SK-N-SH (cell line): ENCODE measurements around the gene CDH4. TPM values are rescaled to one million over a fixed set of nuclear protein-coding genes. Genes with fewer than 3 reads are reported as not detected.

Experiments
- CTCF ChIA-PET: fragments of 300-600, 350-600 bp; formaldehyde crosslinking; extraction: SDS; loops from one replicate; lab custom pipeline; 2021; lab: Yijun Ruan, JAX
- POLR2A ChIA-PET: fragments of 350-600 bp; sonication (Branson Sonifier 250); formaldehyde crosslinking; extraction: SDS; loops from one replicate; lab custom pipeline; 2020; ENCODE audit warnings: antibody characterized with exemption, inconsistent platforms; lab: Yijun Ruan, JAX
- DNase-seq: peaks from one replicate; pipeline ENCODE4 v3.0.0; 2012
- H2AFZ ChIP-seq: fragments of 200-600 bp; sonication (generic); 2 replicates; pipeline ENCODE4 v1.8.1; 2016; ENCODE audit warnings: antibody characterized with exemption, mild to moderate bottlenecking, low read depth
- H3F3A ChIP-seq: fragments of 200-600 bp; sonication (generic); replicated peaks from 2 replicates; pipeline ENCODE3; 2016; ENCODE audit warnings: antibody characterized with exemption, mild to moderate bottlenecking; ENCODE audit not compliant: insufficient read depth
- H3K27ac ChIP-seq, 2 experiments: fragments of 200-500 bp in 1 of 2; fragments of 200-600 bp in 1 of 2; sonication (Bioruptor generic) in 1 of 2; sonication (generic), shearing (Covaris generic) in 1 of 2; 2 replicates each; pipeline versions ENCODE4 v1.5.1 to v1.6.1; 2014 to 2016; ENCODE audit warnings: low read depth in 2 of 2, inconsistent platforms in 1 of 2, low read length in 1 of 2, mild to moderate bottlenecking in 1 of 2, mixed read lengths in 1 of 2
- H3K27me3 ChIP-seq: fragments of 200-600 bp; sonication (generic), shearing (Covaris generic); 2 replicates; pipeline ENCODE4 v1.6.1; 2016; ENCODE audit warnings: mixed run types; ENCODE audit not compliant: insufficient read depth
- H3K36me3 ChIP-seq, 2 experiments: fragments of 200-500 bp in 1 of 2; fragments of 200-600 bp in 1 of 2; sonication (Bioruptor generic) in 1 of 2; sonication (generic) in 1 of 2; replicated peaks in 1 of 2; 2 replicates each; pipeline versions ENCODE3 to v1.5.1; 2014 to 2016; ENCODE audit warnings: low read length in 1 of 2, mild to moderate bottlenecking in 1 of 2; ENCODE audit not compliant: insufficient read depth in 2 of 2, control insufficient read depth in 1 of 2
- H3K4me1 ChIP-seq, 2 experiments: fragments of 200-500 bp in 1 of 2; fragments of 200-600 bp in 1 of 2; sonication (Bioruptor generic) in 1 of 2; sonication (generic), shearing (Covaris generic) in 1 of 2; 2 replicates each; pipeline versions ENCODE4 v1.5.1 to v1.6.1; 2014 to 2016; ENCODE audit warnings: low read depth in 1 of 2, low read length in 1 of 2, mixed run types in 1 of 2; ENCODE audit not compliant: insufficient read depth in 2 of 2, control insufficient read depth in 1 of 2
- H3K4me2 ChIP-seq: fragments of 200-600 bp; sonication (generic), shearing (Covaris generic); 2 replicates; pipeline ENCODE4 v1.6.1; 2017; ENCODE audit warnings: mixed run types
- H3K4me3 ChIP-seq, 2 experiments: fragments of 200-500 bp in 1 of 2; fragments of 200-600 bp in 1 of 2; sonication (Bioruptor generic) in 1 of 2; sonication (generic), shearing (Covaris generic) in 1 of 2; 2 replicates each; pipeline versions ENCODE4 v1.5.1 to v1.8.1; 2014 to 2016; ENCODE audit warnings: low read depth in 2 of 2, inconsistent platforms in 1 of 2, low read length in 1 of 2, mild to moderate bottlenecking in 1 of 2, mixed read lengths in 1 of 2, moderate library complexity in 1 of 2
- H3K79me2 ChIP-seq: fragments of 200-600 bp; sonication (generic); 2 replicates; pipeline ENCODE4 v1.8.1; 2017; ENCODE audit warnings: mild to moderate bottlenecking; ENCODE audit not compliant: insufficient read depth
- H3K9ac ChIP-seq: fragments of 200-600 bp; sonication (generic); 2 replicates; pipeline ENCODE4 v1.6.1; 2017; ENCODE audit warnings: mixed run types
- H3K9me2 ChIP-seq: fragments of 200-600 bp; sonication (generic); 2 replicates; pipeline ENCODE4 v1.6.1; 2017; ENCODE audit warnings: mixed run types
- H3K9me3 ChIP-seq: fragments of 200-600 bp; sonication (generic); 2 replicates; pipeline ENCODE4 v1.6.1; 2017; ENCODE audit warnings: mixed run types, mild to moderate bottlenecking, moderate library complexity
- H4K20me1 ChIP-seq: fragments of 200-600 bp; sonication (generic); 2 replicates; pipeline ENCODE4 v1.6.1; 2017; ENCODE audit warnings: mild to moderate bottlenecking, mixed run types; ENCODE audit not compliant: insufficient read depth
- CHD2 ChIP-seq: fragments of 150-350 bp; IDR thresholded peaks from 2 replicates; pipeline ENCODE4 v1.6.1; 2018; ENCODE audit warnings: low read length; ENCODE audit not compliant: partially characterized antibody
- ELF1 ChIP-seq: IDR thresholded peaks from 2 replicates; pipeline ENCODE4 v1.4.0; 2012
- EP300 ChIP-seq, 2 experiments: IDR thresholded peaks; 2 replicates each; pipeline versions ENCODE4 v1.4.0 to v1.6.1; 2012; ENCODE audit warnings: borderline replicate concordance in 1 of 2, low read depth in 1 of 2, low read length in 1 of 2
- EZH2phosphoT487 ChIP-seq: fragments of 200-600 bp; sonication (generic); IDR thresholded peaks from 2 replicates; pipeline ENCODE4 v1.6.1; 2017; ENCODE audit warnings: low read depth, mixed run types, mild to moderate bottlenecking, antibody characterized with exemption, moderate library complexity, borderline replicate concordance
- FOSL2 ChIP-seq: IDR thresholded peaks from 2 replicates; pipeline ENCODE4 v1.4.0; 2012; ENCODE audit warnings: low read depth, mild to moderate bottlenecking, moderate library complexity, borderline replicate concordance
- GABPA ChIP-seq: IDR thresholded peaks from 2 replicates; pipeline ENCODE4 v1.4.0; 2012; ENCODE audit warnings: low read depth, mild to moderate bottlenecking
- MAX ChIP-seq: IDR thresholded peaks from 2 replicates; pipeline ENCODE4 v1.4.0; 2012; ENCODE audit warnings: low read depth
- RAD21 ChIP-seq: IDR thresholded peaks from 2 replicates; pipeline ENCODE4 v1.6.1; 2012; ENCODE audit warnings: mild to moderate bottlenecking, low read length
- RCOR1 ChIP-seq: fragments of 150-350 bp; IDR thresholded peaks from 2 replicates; pipeline ENCODE4 v1.6.1; 2017; ENCODE audit warnings: antibody characterized with exemption, low read length
- RFX5 ChIP-seq: IDR thresholded peaks from 2 replicates; pipeline ENCODE4 v1.6.1; 2012; ENCODE audit warnings: mild to moderate bottlenecking, improper control_type of control experiment, low read length
- TAF1 ChIP-seq: IDR thresholded peaks from 2 replicates; pipeline ENCODE4 v1.6.1; 2012; ENCODE audit warnings: low read depth, mild to moderate bottlenecking, low read length, moderate library complexity, borderline replicate concordance
- whole genome bisulfite sequencing: methylation state at CpG from one replicate; pipeline ENCODE4 v1.1.6; 2017; ENCODE audit warnings: low lambda C conversion rate; 5-methylcytosine and 5-hydroxymethylcytosine counted together
- polyA plus RNA-seq, 3 experiments: library from polyadenylated mRNA; depleted of rRNA; stranded (reverse); fragments of >200 nt; gene quantifications; 2 replicates each; pipeline ENCODE4 v1.2.3, GENCODE V29; 2012
- TF ChIP-seq, protein P1 (sequence below): IDR thresholded peaks from 2 replicates; pipeline ENCODE4 v1.6.1; 2012; ENCODE audit warnings: mild to moderate bottlenecking, low read depth, low read length, moderate library complexity

Gene CDH4
- polyA plus RNA-seq, 1 of the 3 experiments (the other 2 are of a cell fraction): not detected

GRCh38 chr20:61734733-61735502 is 482.9 kb downstream of the CDH4 start (continued):
- TF ChIP-seq, protein P1, sequence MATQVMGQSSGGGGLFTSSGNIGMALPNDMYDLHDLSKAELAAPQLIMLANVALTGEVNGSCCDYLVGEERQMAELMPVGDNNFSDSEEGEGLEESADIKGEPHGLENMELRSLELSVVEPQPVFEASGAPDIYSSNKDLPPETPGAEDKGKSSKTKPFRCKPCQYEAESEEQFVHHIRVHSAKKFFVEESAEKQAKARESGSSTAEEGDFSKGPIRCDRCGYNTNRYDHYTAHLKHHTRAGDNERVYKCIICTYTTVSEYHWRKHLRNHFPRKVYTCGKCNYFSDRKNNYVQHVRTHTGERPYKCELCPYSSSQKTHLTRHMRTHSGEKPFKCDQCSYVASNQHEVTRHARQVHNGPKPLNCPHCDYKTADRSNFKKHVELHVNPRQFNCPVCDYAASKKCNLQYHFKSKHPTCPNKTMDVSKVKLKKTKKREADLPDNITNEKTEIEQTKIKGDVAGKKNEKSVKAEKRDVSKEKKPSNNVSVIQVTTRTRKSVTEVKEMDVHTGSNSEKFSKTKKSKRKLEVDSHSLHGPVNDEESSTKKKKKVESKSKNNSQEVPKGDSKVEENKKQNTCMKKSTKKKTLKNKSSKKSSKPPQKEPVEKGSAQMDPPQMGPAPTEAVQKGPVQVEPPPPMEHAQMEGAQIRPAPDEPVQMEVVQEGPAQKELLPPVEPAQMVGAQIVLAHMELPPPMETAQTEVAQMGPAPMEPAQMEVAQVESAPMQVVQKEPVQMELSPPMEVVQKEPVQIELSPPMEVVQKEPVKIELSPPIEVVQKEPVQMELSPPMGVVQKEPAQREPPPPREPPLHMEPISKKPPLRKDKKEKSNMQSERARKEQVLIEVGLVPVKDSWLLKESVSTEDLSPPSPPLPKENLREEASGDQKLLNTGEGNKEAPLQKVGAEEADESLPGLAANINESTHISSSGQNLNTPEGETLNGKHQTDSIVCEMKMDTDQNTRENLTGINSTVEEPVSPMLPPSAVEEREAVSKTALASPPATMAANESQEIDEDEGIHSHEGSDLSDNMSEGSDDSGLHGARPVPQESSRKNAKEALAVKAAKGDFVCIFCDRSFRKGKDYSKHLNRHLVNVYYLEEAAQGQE: no peak
- TF ChIP-seq EP300 (IDR thresholded peaks at IDR 0.05; ENCODE audit: borderline replicate concordance in 1 of 2, low read depth in 1 of 2, low read length in 1 of 2): no peak
- no peak for TF ChIP-seq CHD2
- no peak for TF ChIP-seq RCOR1
- no peak for TF ChIP-seq FOSL2
- no peak for TF ChIP-seq RFX5
- no peak for TF ChIP-seq ELF1
- TF ChIP-seq MAX: no peak

DNA sequence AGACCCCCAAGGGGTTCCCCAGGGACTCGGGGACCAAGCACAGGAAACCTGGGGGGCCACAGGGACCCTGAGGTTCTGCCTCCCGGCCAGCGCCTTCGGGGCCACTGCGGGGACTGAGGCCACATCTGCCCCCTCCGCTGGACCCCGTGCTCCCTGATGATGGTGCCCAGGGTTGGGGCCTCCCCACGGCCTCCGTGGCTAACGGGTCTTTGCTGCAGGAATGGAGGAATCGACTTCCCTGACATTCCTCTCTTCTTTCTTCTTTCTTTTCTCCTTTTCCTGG is 483.4 kb downstream of the CDH4 start:
- Histone ChIP-seq H3K4me1 (no peaks in the 10 kb centered on the region), H3K36me3 (no peaks in the 10 kb centered on the region), H3K9ac (no peak overlapping the region)
- TF ChIP-seq TAF1 (no peak), EZH2phosphoT487 (no peak), GABPA (no peak), RAD21 (no peak)
- TF ChIP-seq, all 33 proteins: peak for 0
- Histone ChIP-seq H2AFZ (no peak overlapping the region), H4K20me1 (no peaks in the 10 kb centered on the region), H3K4me3 (no peak overlapping the region), H3K4me2 (no peak overlapping the region), H3F3A (no peaks in the 10 kb centered on the region), H3K9me2 (no peaks in the 10 kb centered on the region), H3K27ac (no peak overlapping the region), H3K27me3 (no peaks in the 10 kb centered on the region), H3K9me3 (no peaks in the 10 kb centered on the region), H3K79me2 (no peaks in the 10 kb centered on the region)
- CTCF ChIA-PET: no interaction called here
- WGBS: 42% methylated on average over 10 of the region's 11 CpGs
- DNase-seq: no peak
- POLR2A ChIA-PET: no interaction called here
